SK-N-SH treated with all-trans-retinoic acid at 6 μM for 48 hours (cell line): ENCODE data around the gene TSNAX.
"Not testable (repeated sequence)": the region's sequence is repeated elsewhere in the genome, so short reads cannot be mapped to it uniquely, and the experiment has no call there.

ENCODE experiments used
- ATAC-seq: fragments of 200-7000 bp; cut with Tn5 transposase; 3 replicates; pipeline ENCODE4 v1.9.1; 2020; ENCODE audit warnings: mild to moderate bottlenecking, moderate library complexity
- ARNTL ChIP-seq: fragments of 450-650 bp; formaldehyde crosslinking; IDR thresholded peaks from 2 replicates; pipeline ENCODE4 v1.5.0; 2020; ENCODE audit warnings: low read depth, mild to moderate bottlenecking, moderate library complexity, borderline replicate concordance
- BACH2 ChIP-seq: fragments of 250-450 bp; sonication (Bioruptor Pico); IDR thresholded peaks from 2 replicates; pipeline ENCODE4 v1.9.0; 2021; ENCODE audit warnings: mild to moderate bottlenecking, borderline replicate concordance
- CSDC2 ChIP-seq: fragments of 250-450 bp; sonication (Bioruptor Pico); IDR thresholded peaks from 2 replicates; pipeline ENCODE4 v1.5.0; 2020; ENCODE audit warnings: mild to moderate bottlenecking, moderate library complexity
- CSRNP3 ChIP-seq: fragments of 250-450 bp; sonication (Bioruptor Pico); IDR thresholded peaks from 2 replicates; pipeline ENCODE4 v1.5.1; 2021; ENCODE audit warnings: mild to moderate bottlenecking, moderate library complexity
- ESRRG ChIP-seq: fragments of 250-450 bp; sonication (Bioruptor Pico); IDR thresholded peaks from 2 replicates; pipeline ENCODE4 v1.6.1; 2021; ENCODE audit warnings: mild to moderate bottlenecking
- GLIS3 ChIP-seq: fragments of 250-450 bp; sonication (Bioruptor Pico); IDR thresholded peaks from 2 replicates; pipeline ENCODE4 v1.5.0; 2020; ENCODE audit warnings: mild to moderate bottlenecking, moderate library complexity
- ISL1 ChIP-seq: fragments of 250-450 bp; sonication (Bioruptor Pico); IDR thresholded peaks from 2 replicates; pipeline ENCODE4 v2.1.2; 2022; ENCODE audit warnings: mild to moderate bottlenecking, moderate library complexity
- OSR1 ChIP-seq: fragments of 250-450 bp; sonication (Bioruptor Pico); IDR thresholded peaks from 2 replicates; pipeline ENCODE4 v1.8.0; 2022; ENCODE audit warnings: moderate library complexity, mild to moderate bottlenecking, inconsistent platforms
- PATZ1 ChIP-seq: fragments of 250-450 bp; sonication (Bioruptor Pico); IDR thresholded peaks from 2 replicates; pipeline ENCODE4 v1.8.0; 2020; ENCODE audit warnings: mild to moderate bottlenecking, moderate library complexity, borderline replicate concordance
- PPARA ChIP-seq: fragments of 250-450 bp; sonication (Bioruptor Pico); IDR thresholded peaks from 2 replicates; pipeline ENCODE4 v1.5.0; 2020; ENCODE audit warnings: mild to moderate bottlenecking, borderline replicate concordance
- RARB ChIP-seq: fragments of 250-450 bp; sonication (Bioruptor Pico); IDR thresholded peaks from 2 replicates; pipeline ENCODE4 v1.8.0; 2021; ENCODE audit warnings: mild to moderate bottlenecking, moderate library complexity
- SNAI2 ChIP-seq: fragments of 250-450 bp; sonication (Bioruptor Pico); IDR thresholded peaks from 2 replicates; pipeline ENCODE4 v1.5.0; 2020; ENCODE audit warnings: mild to moderate bottlenecking, moderate library complexity
- TCF4 ChIP-seq: fragments of 250-450 bp; sonication (Bioruptor Pico); IDR thresholded peaks from 2 replicates; pipeline ENCODE4 v1.8.0; 2021; ENCODE audit warnings: mild to moderate bottlenecking, moderate library complexity, borderline replicate concordance
- TOX ChIP-seq: fragments of 250-450 bp; sonication (Bioruptor Pico); IDR thresholded peaks from 2 replicates; pipeline ENCODE4 v1.8.0; 2021; ENCODE audit warnings: mild to moderate bottlenecking, moderate library complexity, borderline replicate concordance
- TSHZ2 ChIP-seq: fragments of 250-450 bp; sonication (Bioruptor Pico); IDR thresholded peaks from 2 replicates; pipeline ENCODE4 v1.5.0; 2020; ENCODE audit warnings: mild to moderate bottlenecking, moderate library complexity
- ZC3H10 ChIP-seq: fragments of 250-450 bp; sonication (Bioruptor Pico); IDR thresholded peaks from 2 replicates; pipeline ENCODE4 v1.5.1; 2021; ENCODE audit warnings: mild to moderate bottlenecking, moderate library complexity
- ZFP3 ChIP-seq: fragments of 250-450 bp; sonication (Bioruptor Pico); IDR thresholded peaks from 2 replicates; pipeline ENCODE4 v1.5.0; 2020; ENCODE audit warnings: mild to moderate bottlenecking, moderate library complexity
- ZFP30 ChIP-seq: fragments of 450-650 bp; formaldehyde crosslinking; IDR thresholded peaks from 2 replicates; pipeline ENCODE4 v1.5.0; 2022; ENCODE audit warnings: mild to moderate bottlenecking, moderate library complexity
- ZNF565 ChIP-seq: fragments of 450-650 bp; formaldehyde crosslinking; conservative IDR thresholded peaks from 2 replicates; pipeline ENCODE4 v1.5.0; 2020; ENCODE audit warnings: low read depth, mild to moderate bottlenecking, moderate library complexity
- ZNF70 ChIP-seq: fragments of 450-650 bp; formaldehyde crosslinking; IDR thresholded peaks from 2 replicates; pipeline ENCODE4 v1.5.0; 2020; ENCODE audit warnings: mild to moderate bottlenecking, moderate library complexity
- ZNF8 ChIP-seq: fragments of 450-650 bp; formaldehyde crosslinking; IDR thresholded peaks from 2 replicates; pipeline ENCODE4 v1.5.0; 2020; ENCODE audit warnings: mild to moderate bottlenecking, moderate library complexity
- TF ChIP-seq, protein P1 (sequence below): fragments of 250-450 bp; sonication (Bioruptor Pico); IDR thresholded peaks from 2 replicates; pipeline ENCODE4 v1.5.1; 2020; ENCODE audit warnings: low read depth, mild to moderate bottlenecking, moderate library complexity

TSNAX gene

GRCh38 chr1:231500666-231501065 lies 27.8 kb upstream of the TSNAX start (continued):
- TF ChIP-seq CSRNP3 (CRISPR knock-in tag) (no peak), OSR1 (CRISPR knock-in tag) (no peak), ZFP3 (CRISPR knock-in tag) (no peak), ZNF8 (no peak), ZNF565 (CRISPR knock-in tag) (no peak), RARB (CRISPR knock-in tag) (no peak), ZNF70 (no peak), ZC3H10 (no peak), TCF4 (CRISPR knock-in tag) (no peak), BACH2 (CRISPR knock-in tag) (no peak), GLIS3 (no peak), SNAI2 (CRISPR knock-in tag) (no peak)
- TF ChIP-seq, all 23 proteins: peak for 0

DNA sequence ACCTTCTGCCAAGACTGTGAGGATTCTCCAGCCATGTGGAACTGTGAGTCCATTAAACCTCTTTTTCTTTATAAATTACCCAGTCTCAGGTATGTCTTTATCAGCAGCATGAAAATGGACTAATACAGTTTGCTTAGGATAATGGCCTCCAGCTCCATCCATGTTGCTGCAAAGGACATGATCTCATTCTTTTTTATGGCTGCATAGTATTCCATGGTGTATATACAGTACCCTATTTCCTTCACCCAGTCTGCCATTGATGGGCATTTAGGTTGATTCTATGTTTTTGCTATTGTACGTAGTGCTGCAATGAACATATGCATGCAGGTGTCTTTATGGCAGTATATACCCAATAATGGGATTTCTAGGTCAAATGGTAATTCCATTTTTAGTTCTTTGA lies 25.3 kb upstream of the TSNAX start:
- ATAC-seq, result not testable (repeated sequence)

DNA sequence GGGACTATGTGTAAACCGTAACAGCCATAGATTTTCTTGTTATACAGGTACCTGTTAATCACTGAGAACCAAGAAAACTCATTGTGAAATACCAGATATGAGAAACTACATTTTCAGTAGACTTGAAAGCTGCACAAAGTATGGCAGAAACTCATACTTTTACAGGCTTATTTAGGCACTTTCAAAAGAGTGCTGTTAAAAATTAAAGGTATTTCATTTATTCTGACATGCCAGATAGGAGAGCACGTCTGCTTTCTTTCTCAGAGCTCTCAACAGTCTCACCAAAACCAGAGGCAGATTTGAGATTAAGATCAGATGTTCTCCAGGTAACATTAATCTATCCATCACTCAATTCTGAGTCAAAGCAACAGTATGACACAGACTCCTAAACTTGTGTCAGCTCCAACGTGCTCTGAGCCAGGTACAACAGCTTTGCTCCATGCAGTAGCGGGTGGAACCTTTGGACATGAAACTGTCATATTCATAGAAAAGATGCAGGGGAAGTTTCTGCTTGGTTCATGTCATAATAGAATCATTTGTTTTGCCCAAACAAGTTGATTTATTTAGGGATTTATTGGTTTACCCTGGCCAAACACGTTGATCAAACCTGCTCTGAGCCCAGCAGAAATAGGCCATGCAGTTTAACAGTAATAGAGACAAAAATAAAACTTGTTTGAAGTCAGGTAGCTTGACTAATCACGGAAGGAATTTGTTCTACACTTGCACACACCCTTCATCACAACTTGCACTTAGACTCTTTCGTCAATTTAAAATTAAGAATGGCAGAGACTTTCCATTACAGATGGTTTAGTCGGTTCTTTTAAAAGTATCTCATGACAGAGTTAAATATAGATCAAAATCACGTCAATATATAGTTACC lies 20.8 kb upstream of the TSNAX start:
- peak; percentile 26; the same call in 1 of the 3 replicates for ATAC-seq

GRCh38 chr1:231508497-231508896 lies 20.0 kb upstream of the TSNAX start:
- no peak; the same call in 2 of the 3 replicates for ATAC-seq
- no peak for TF ChIP-seq TOX (CRISPR knock-in tag)
- no peak for TF ChIP-seq PATZ1 (CRISPR knock-in tag)
- no peak for TF ChIP-seq SNAI2 (CRISPR knock-in tag)
- no peak for TF ChIP-seq CSRNP3 (CRISPR knock-in tag)
- TF ChIP-seq ZNF8, result no peak
- no peak for TF ChIP-seq PPARA (CRISPR knock-in tag)
- TF ChIP-seq RARB (CRISPR knock-in tag), result no peak
- no peak for TF ChIP-seq TSHZ2 (CRISPR knock-in tag)
- no peak for TF ChIP-seq ZC3H10
- TF ChIP-seq OSR1 (CRISPR knock-in tag), result no peak
- TF ChIP-seq ISL1, result no peak

More for the DNA sequence above, 20.8 kb upstream of the TSNAX start:
- TF ChIP-seq CSDC2 (CRISPR knock-in tag), result no peak
- no peak for TF ChIP-seq ZNF565 (CRISPR knock-in tag)
- TF ChIP-seq ISL1, result no peak

DNA sequence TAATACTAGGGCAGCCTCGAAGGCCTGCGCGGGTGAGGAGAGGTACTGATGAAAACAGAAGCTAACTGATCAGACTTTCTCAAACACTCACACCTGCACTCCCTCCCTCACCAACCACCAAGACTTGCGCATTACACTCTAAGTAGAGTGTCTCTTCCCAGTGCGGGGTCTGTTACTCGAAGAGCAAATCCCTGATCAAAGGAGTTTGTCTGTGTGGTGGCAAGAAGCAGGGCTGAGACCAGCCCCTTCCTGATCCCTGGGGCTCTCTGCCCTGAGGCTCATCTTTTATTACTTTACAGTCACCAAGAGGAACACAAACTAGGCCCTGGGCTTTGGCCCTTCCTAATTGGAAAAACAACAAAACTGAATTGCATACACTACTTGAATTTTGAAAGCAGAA lies 19.5 kb upstream of the TSNAX start:
- TF ChIP-seq ZNF70 (no peak), RARB (CRISPR knock-in tag) (no peak), ESRRG (CRISPR knock-in tag) (no peak), PPARA (CRISPR knock-in tag) (no peak), TSHZ2 (CRISPR knock-in tag) (no peak), ZFP30 (CRISPR knock-in tag) (no peak), TOX (CRISPR knock-in tag) (no peak), ZNF565 (CRISPR knock-in tag) (no peak), OSR1 (CRISPR knock-in tag) (no peak), ARNTL (CRISPR knock-in tag) (no peak)
- TF ChIP-seq, protein P1, sequence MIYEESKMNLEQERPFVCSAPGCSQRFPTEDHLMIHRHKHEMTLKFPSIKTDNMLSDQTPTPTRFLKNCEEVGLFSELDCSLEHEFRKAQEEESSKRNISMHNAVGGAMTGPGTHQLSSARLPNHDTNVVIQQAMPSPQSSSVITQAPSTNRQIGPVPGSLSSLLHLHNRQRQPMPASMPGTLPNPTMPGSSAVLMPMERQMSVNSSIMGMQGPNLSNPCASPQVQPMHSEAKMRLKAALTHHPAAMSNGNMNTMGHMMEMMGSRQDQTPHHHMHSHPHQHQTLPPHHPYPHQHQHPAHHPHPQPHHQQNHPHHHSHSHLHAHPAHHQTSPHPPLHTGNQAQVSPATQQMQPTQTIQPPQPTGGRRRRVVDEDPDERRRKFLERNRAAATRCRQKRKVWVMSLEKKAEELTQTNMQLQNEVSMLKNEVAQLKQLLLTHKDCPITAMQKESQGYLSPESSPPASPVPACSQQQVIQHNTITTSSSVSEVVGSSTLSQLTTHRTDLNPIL (CRISPR knock-in tag), result no peak
- no peak for ATAC-seq
